ENCODE data around the gene HSPA8.

The HSPA8 gene

DNA sequence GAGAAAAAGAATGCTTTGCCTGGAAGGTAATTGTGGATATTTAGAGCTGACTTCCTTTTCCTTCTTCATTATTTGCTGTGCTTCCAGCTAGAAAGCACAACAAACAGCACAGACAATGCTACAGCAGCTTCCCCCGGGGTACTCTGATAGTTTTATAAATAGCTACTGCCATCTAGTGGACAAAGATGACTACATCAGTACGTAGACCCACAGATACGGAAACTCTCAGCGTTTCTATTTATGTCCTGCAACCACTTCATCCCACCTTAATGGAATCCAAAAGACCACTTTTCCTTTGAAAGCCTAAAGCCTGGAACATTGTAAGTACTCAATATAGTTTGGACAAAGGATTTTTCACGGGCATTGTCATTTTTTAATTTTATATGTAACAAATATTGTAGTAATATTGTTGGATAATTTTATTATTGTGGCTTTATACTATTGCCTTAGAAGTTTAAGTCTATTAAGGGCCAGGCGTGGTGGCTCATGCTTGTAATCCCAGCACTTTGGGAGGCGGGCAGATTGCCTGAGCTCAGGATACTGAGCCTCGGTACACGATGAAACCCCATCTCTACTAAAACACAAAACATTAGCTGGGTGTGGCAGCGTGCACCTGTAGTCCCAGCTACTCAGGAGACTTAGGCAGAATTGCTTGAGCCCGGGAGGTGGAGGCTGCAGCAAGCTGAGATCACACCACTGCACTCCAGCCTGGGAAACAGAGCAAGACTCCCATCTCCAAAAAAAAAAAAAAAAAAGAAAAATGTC lies 7.5 kb downstream of the HSPA8 start:
- Histone ChIP-seq H3K27me3 (ENCODE audit: control insufficient read depth in 3 of 3, insufficient read depth in 3 of 3, low read depth in 1 of 3, low read length in 3 of 3) (no peaks in the 10 kb centered on the region), H3K14ac (ENCODE audit: low read length) (no peak overlapping the region)
- DNase-seq (ENCODE audit: low spot score) = peak; percentile 64

DNA sequence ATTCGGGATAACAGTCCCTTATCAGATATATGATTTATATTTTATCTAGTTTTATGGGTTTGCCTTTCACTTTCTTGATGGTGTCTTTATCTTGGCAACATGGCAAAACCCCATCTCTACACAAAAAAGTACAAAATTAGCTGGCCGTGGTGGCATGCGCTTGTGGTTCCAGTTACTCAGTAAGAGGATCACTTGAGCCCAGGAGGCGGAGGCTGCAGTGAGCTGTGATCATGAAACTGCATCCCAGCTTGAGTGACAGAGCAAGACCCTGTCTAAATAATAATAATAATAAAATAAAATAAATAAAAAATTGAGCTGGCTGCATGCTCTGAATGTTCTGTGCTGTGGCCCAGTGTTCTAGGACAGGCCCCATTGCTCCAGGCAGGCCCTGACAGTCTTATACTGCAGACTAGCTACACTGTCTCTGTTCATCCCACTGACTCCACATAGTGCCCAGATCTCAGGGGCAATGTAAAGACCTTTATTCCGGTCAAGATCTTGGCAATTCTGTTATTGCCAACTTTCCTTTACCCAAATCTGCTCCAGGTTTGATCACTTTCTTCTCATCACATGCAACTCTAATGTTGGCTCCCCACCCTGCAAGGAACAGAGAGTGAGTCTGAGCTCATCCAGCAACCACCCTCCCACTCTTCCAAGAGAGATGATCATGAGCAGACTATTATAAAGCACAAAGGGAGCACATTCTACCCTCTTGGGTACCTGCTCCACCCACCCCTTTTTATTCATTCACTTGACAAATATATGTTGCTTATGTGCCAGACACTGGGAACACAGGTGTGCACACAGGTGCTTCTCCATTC lies 8.8 kb downstream of the HSPA8 start:
- no peak overlapping the region for H3K4me3 ChIP-seq (ENCODE audit: low read length in 2 of 2)
- H3K9me3 ChIP-seq (replicated peaks in 1 of 2; ENCODE audit: control insufficient read depth in 2 of 2, insufficient read depth in 1 of 2, low read depth in 1 of 2, low read length in 2 of 2) = no peaks in the 10 kb centered on the region
- H3K23ac ChIP-seq (ENCODE audit: low read depth, low read length, poor library complexity) = no peak overlapping the region
- no peak overlapping the region for H3K4me2 ChIP-seq (ENCODE audit: insufficient read depth, low read length, poor library complexity, severe bottlenecking)
- H3K18ac ChIP-seq (ENCODE audit: low read length) = no peak overlapping the region
- no peak overlapping the region for H2AK5ac ChIP-seq (ENCODE audit: low read depth, low read length)
- H2BK5ac ChIP-seq (ENCODE audit: low read length) = no peak overlapping the region
- H4K8ac ChIP-seq (ENCODE audit: low read depth, low read length) = no peak overlapping the region
- no peak overlapping the region for H4K91ac ChIP-seq (ENCODE audit: low read depth, low read length, poor library complexity)
- no peaks in the 10 kb centered on the region for H3K79me1 ChIP-seq (ENCODE audit: low read depth, low read length)
- H2BK15ac ChIP-seq (ENCODE audit: low read length) = no peak overlapping the region
- H3K14ac ChIP-seq (ENCODE audit: low read length) = no peak overlapping the region
- H3K27ac ChIP-seq (replicated peaks; ENCODE audit: low read length) = no peak overlapping the region
- H2BK120ac ChIP-seq (ENCODE audit: low read depth, low read length) = no peak overlapping the region
- no peak for DNase-seq (ENCODE audit: low spot score)
- WGBS, 2 donors (ENCODE audit: extremely low coverage in 2 of 2, insufficient read length in 2 of 2, insufficient replicate concordance in 1 of 2) = no CpG with 5 or more reads among the region's 5 CpGs
- no peak overlapping the region for H2BK12ac ChIP-seq (ENCODE audit: low read length)
- no peak overlapping the region for H3K9ac ChIP-seq (ENCODE audit: low read depth, low read length, poor library complexity)
- peaks cover 21 to 46% of the 10 kb centered on the region in 2 donors for H3K36me3 ChIP-seq (replicated peaks in 1 of 2; ENCODE audit: control insufficient read depth in 2 of 2, insufficient read depth in 2 of 2, low read length in 2 of 2)
- no peak overlapping the region for H3K4ac ChIP-seq (ENCODE audit: low read length)
- H3K27me3 ChIP-seq (ENCODE audit: control insufficient read depth in 3 of 3, insufficient read depth in 3 of 3, low read depth in 1 of 3, low read length in 3 of 3) = no peaks in the 10 kb centered on the region
- H2AFZ ChIP-seq (ENCODE audit: low read length) = no peak overlapping the region
- no peaks in the 10 kb centered on the region for H3K4me1 ChIP-seq (ENCODE audit: control insufficient read depth in 2 of 2, insufficient read depth in 1 of 2, low read depth in 1 of 2, low read length in 2 of 2)

More for the DNA sequence above, 7.5 kb downstream of the HSPA8 start:
- no CpG with 5 or more reads among the region's 11 CpGs for WGBS, 2 donors (ENCODE audit: extremely low coverage in 2 of 2, insufficient read length in 2 of 2, insufficient replicate concordance in 1 of 2)
- H3K23ac ChIP-seq (ENCODE audit: low read depth, low read length, poor library complexity) = no peak overlapping the region
- H2AFZ ChIP-seq (ENCODE audit: low read length) = no peak overlapping the region
- no peak overlapping the region for H2BK15ac ChIP-seq (ENCODE audit: low read length)
- H3K9me3 ChIP-seq (replicated peaks in 1 of 2; ENCODE audit: control insufficient read depth in 2 of 2, insufficient read depth in 1 of 2, low read depth in 1 of 2, low read length in 2 of 2) = no peaks in the 10 kb centered on the region
- peaks cover 34 to 60% of the 10 kb centered on the region in 2 donors for H3K36me3 ChIP-seq (replicated peaks in 1 of 2; ENCODE audit: control insufficient read depth in 2 of 2, insufficient read depth in 2 of 2, low read length in 2 of 2)
- H4K91ac ChIP-seq (ENCODE audit: low read depth, low read length, poor library complexity) = no peak overlapping the region
- no peaks in the 10 kb centered on the region for H3K79me1 ChIP-seq (ENCODE audit: low read depth, low read length)
- no peak overlapping the region for H3K27ac ChIP-seq (replicated peaks; ENCODE audit: low read length)
- H2AK5ac ChIP-seq (ENCODE audit: low read depth, low read length) = no peak overlapping the region
- H2BK120ac ChIP-seq (ENCODE audit: low read depth, low read length) = no peak overlapping the region
- H4K8ac ChIP-seq (ENCODE audit: low read depth, low read length) = no peak overlapping the region
- no peak overlapping the region for H3K4me2 ChIP-seq (ENCODE audit: insufficient read depth, low read length, poor library complexity, severe bottlenecking)
- H2BK5ac ChIP-seq (ENCODE audit: low read length) = no peak overlapping the region
- H3K4ac ChIP-seq (ENCODE audit: low read length) = no peak overlapping the region
- peaks cover 0 to 8% of the 10 kb centered on the region in 2 donors for H3K4me1 ChIP-seq (ENCODE audit: control insufficient read depth in 2 of 2, insufficient read depth in 1 of 2, low read depth in 1 of 2, low read length in 2 of 2)
- H2BK12ac ChIP-seq (ENCODE audit: low read length) = no peak overlapping the region
- H3K18ac ChIP-seq (ENCODE audit: low read length) = no peak overlapping the region
- no peak overlapping the region for H3K4me3 ChIP-seq (ENCODE audit: low read length in 2 of 2)
- no peak overlapping the region for H3K9ac ChIP-seq (ENCODE audit: low read depth, low read length, poor library complexity)

DNA sequence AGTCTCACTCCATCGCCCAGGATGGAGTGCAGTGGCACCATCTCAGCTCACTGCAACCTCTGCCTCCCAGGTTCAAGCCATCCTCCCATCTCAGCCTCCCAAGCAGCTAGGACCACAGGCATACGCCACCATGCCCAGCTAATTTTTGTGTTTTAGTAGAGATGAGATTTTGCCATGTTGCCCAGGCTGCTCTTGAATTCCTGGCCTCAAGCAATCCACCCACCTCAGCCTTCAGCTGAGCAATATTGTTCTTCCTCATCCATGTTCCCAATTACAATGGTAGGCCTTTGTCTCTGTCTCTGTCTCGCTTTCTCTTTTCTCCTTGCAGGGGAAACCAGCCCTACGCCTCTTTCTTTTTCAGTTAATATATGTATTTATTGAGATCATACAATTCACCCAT lies 10.3 kb downstream of the HSPA8 start:
- H3K36me3 ChIP-seq (replicated peaks in 1 of 2; ENCODE audit: control insufficient read depth in 2 of 2, insufficient read depth in 2 of 2, low read length in 2 of 2) = peaks cover 10 to 31% of the 10 kb centered on the region in 2 donors
- H3K27ac ChIP-seq (replicated peaks; ENCODE audit: low read length) = no peak overlapping the region
- no peak overlapping the region for H3K4ac ChIP-seq (ENCODE audit: low read length)
- WGBS, 2 donors (ENCODE audit: extremely low coverage in 2 of 2, insufficient read length in 2 of 2, insufficient replicate concordance in 1 of 2) = no CpG with 5 or more reads among the region's 4 CpGs
- no peaks in the 10 kb centered on the region for H3K4me1 ChIP-seq (ENCODE audit: control insufficient read depth in 2 of 2, insufficient read depth in 1 of 2, low read depth in 1 of 2, low read length in 2 of 2)
- no peak overlapping the region for H3K18ac ChIP-seq (ENCODE audit: low read length)
- no peak overlapping the region for H2AFZ ChIP-seq (ENCODE audit: low read length)
- no peak overlapping the region for H2BK15ac ChIP-seq (ENCODE audit: low read length)
- no peak overlapping the region for H2BK5ac ChIP-seq (ENCODE audit: low read length)
- no peak overlapping the region for H3K4me2 ChIP-seq (ENCODE audit: insufficient read depth, low read length, poor library complexity, severe bottlenecking)
- no peaks in the 10 kb centered on the region for H3K79me1 ChIP-seq (ENCODE audit: low read depth, low read length)
- H3K9me3 ChIP-seq (replicated peaks in 1 of 2; ENCODE audit: control insufficient read depth in 2 of 2, insufficient read depth in 1 of 2, low read depth in 1 of 2, low read length in 2 of 2) = no peaks in the 10 kb centered on the region
- no peak overlapping the region for H4K91ac ChIP-seq (ENCODE audit: low read depth, low read length, poor library complexity)
- no peak overlapping the region for H3K23ac ChIP-seq (ENCODE audit: low read depth, low read length, poor library complexity)
- no peak for DNase-seq (ENCODE audit: low spot score)
- H4K8ac ChIP-seq (ENCODE audit: low read depth, low read length) = no peak overlapping the region
- H2BK12ac ChIP-seq (ENCODE audit: low read length) = no peak overlapping the region
- no peak overlapping the region for H2BK120ac ChIP-seq (ENCODE audit: low read depth, low read length)
- peaks cover 0 to under 1% (median 0%) of the 10 kb centered on the region in 3 experiments for H3K27me3 ChIP-seq (ENCODE audit: control insufficient read depth in 3 of 3, insufficient read depth in 3 of 3, low read depth in 1 of 3, low read length in 3 of 3)
- no peak overlapping the region for H2AK5ac ChIP-seq (ENCODE audit: low read depth, low read length)
- no peak overlapping the region for H3K4me3 ChIP-seq (ENCODE audit: low read length in 2 of 2)
- H3K9ac ChIP-seq (ENCODE audit: low read depth, low read length, poor library complexity) = no peak overlapping the region
- no peak overlapping the region for H3K14ac ChIP-seq (ENCODE audit: low read length)

DNA sequence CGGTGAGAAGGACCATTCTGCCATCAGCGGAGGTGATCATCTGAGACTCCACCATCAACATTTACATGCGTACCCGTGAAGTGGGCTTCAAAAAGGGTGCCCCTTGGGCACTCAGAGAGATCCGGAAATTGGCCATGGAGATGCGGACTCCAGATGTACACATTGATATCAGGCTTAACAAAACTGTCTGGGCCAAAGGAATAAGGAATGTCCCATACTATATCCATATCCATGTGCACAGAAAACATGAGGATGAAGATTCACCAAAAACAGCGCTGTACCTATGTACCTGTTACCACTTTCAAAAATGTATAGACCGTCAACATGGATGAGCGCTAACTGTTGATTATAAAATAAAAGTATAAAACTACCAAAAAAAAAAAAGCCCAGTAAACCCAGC lies 10.8 kb downstream of the HSPA8 start:
- H3K27ac ChIP-seq (replicated peaks; ENCODE audit: low read length) = no peak overlapping the region
- peaks cover 0 to 3% (median 0%) of the 10 kb centered on the region in 3 experiments for H3K27me3 ChIP-seq (ENCODE audit: control insufficient read depth in 3 of 3, insufficient read depth in 3 of 3, low read depth in 1 of 3, low read length in 3 of 3)
- H3K79me1 ChIP-seq (ENCODE audit: low read depth, low read length) = no peaks in the 10 kb centered on the region
- no peak overlapping the region for H4K8ac ChIP-seq (ENCODE audit: low read depth, low read length)
- peaks cover 6 to 26% of the 10 kb centered on the region in 2 donors for H3K36me3 ChIP-seq (replicated peaks in 1 of 2; ENCODE audit: control insufficient read depth in 2 of 2, insufficient read depth in 2 of 2, low read length in 2 of 2)
- DNase-seq (ENCODE audit: low spot score) = no peak
- no peak overlapping the region for H2BK120ac ChIP-seq (ENCODE audit: low read depth, low read length)
- H3K14ac ChIP-seq (ENCODE audit: low read length) = no peak overlapping the region
- H3K4me1 ChIP-seq (ENCODE audit: control insufficient read depth in 2 of 2, insufficient read depth in 1 of 2, low read depth in 1 of 2, low read length in 2 of 2) = no peaks in the 10 kb centered on the region
- H2AK5ac ChIP-seq (ENCODE audit: low read depth, low read length) = no peak overlapping the region
- H3K9ac ChIP-seq (ENCODE audit: low read depth, low read length, poor library complexity) = no peak overlapping the region
- WGBS, 2 donors (ENCODE audit: extremely low coverage in 2 of 2, insufficient read length in 2 of 2, insufficient replicate concordance in 1 of 2) = no CpG with 5 or more reads among the region's 9 CpGs
- H2BK5ac ChIP-seq (ENCODE audit: low read length) = no peak overlapping the region
- H3K4me2 ChIP-seq (ENCODE audit: insufficient read depth, low read length, poor library complexity, severe bottlenecking) = no peak overlapping the region
- H3K4ac ChIP-seq (ENCODE audit: low read length) = no peak overlapping the region
- H3K4me3 ChIP-seq (ENCODE audit: low read length in 2 of 2) = no peak overlapping the region
- no peak overlapping the region for H2BK12ac ChIP-seq (ENCODE audit: low read length)
- H3K23ac ChIP-seq (ENCODE audit: low read depth, low read length, poor library complexity) = no peak overlapping the region
- H2AFZ ChIP-seq (ENCODE audit: low read length) = no peak overlapping the region
- no peak overlapping the region for H3K18ac ChIP-seq (ENCODE audit: low read length)
- no peaks in the 10 kb centered on the region for H3K9me3 ChIP-seq (replicated peaks in 1 of 2; ENCODE audit: control insufficient read depth in 2 of 2, insufficient read depth in 1 of 2, low read depth in 1 of 2, low read length in 2 of 2)
- H4K91ac ChIP-seq (ENCODE audit: low read depth, low read length, poor library complexity) = no peak overlapping the region
- no peak overlapping the region for H2BK15ac ChIP-seq (ENCODE audit: low read length)
